K562 (cell line): ENCODE data around the gene LYRM1. TPM values are rescaled to one million over a fixed set of nuclear protein-coding genes. Genes with fewer than 3 reads are reported as not detected.

Experiments
- CREB3 ChIP-seq: fragments of 450-650 bp; conservative IDR thresholded peaks from 2 replicates; pipeline ENCODE4 v1.6.1; 2016; ENCODE audit warnings: missing genetic modification characterization, low read depth, mild to moderate bottlenecking, missing compliant biosample characterization, moderate library complexity
- ESRRA ChIP-seq: fragments of 450-650 bp; IDR thresholded peaks from 2 replicates; pipeline ENCODE4 v1.6.1; 2014; ENCODE audit warnings: low read depth, mild to moderate bottlenecking, moderate library complexity, borderline replicate concordance
- FOXP1 ChIP-seq: sonication (generic); formaldehyde crosslinking; IDR thresholded peaks from 2 replicates; pipeline ENCODE4 v1.8.0; 2022; ENCODE audit warnings: mild to moderate bottlenecking, missing genetic modification reagents
- MEF2A ChIP-seq: IDR thresholded peaks from 2 replicates; pipeline ENCODE4 v1.6.1; 2011; ENCODE audit warnings: low read depth, mild to moderate bottlenecking, low read length, moderate library complexity; ENCODE audit not compliant: control insufficient read depth
- MYC ChIP-seq, 2 experiments: fragments of 250-450 bp in 1 of 2; sonication (Bioruptor Pico) in 1 of 2; IDR thresholded peaks; 2 replicates each; pipeline versions ENCODE4 v1.5.1 to v1.6.1; 2012 to 2021; ENCODE audit warnings: low read depth in 2 of 2, borderline replicate concordance in 1 of 2, improper control_type of control experiment in 1 of 2, low read length in 1 of 2, mild to moderate bottlenecking in 1 of 2, moderate library complexity in 1 of 2
- RHOXF2B ChIP-seq: fragments of 250-450 bp; sonication (Bioruptor Pico); conservative IDR thresholded peaks from 2 replicates; pipeline ENCODE4 v1.5.1; 2021
- SMAD1 ChIP-seq: fragments of 150-350 bp; IDR thresholded peaks from 2 replicates; pipeline ENCODE4 v1.6.1; 2014; ENCODE audit warnings: low read length, low read depth; ENCODE audit not compliant: partially characterized antibody
- TOE1 ChIP-seq, 2 experiments: fragments of 450-650 bp in 1 of 2; sonication (generic) in 1 of 2; formaldehyde crosslinking in 1 of 2; IDR thresholded peaks; 2 replicates each; pipeline versions ENCODE4 v1.7.1 to v1.8.0; 2016 to 2022; ENCODE audit warnings: borderline replicate concordance in 2 of 2, mild to moderate bottlenecking in 2 of 2, antibody characterized with exemption in 1 of 2, inconsistent platforms in 1 of 2, low read depth in 1 of 2, missing genetic modification reagents in 1 of 2, moderate library complexity in 1 of 2
- ZBTB1 ChIP-seq: sonication (generic); formaldehyde crosslinking; IDR thresholded peaks from 2 replicates; pipeline ENCODE4 v1.8.1; 2023; ENCODE audit warnings: missing genetic modification reagents, low read depth, mild to moderate bottlenecking, borderline replicate concordance
- ZFP1 ChIP-seq: fragments of 450-650 bp; formaldehyde crosslinking; IDR thresholded peaks from 2 replicates; pipeline ENCODE4 v1.4.0; 2020; ENCODE audit warnings: mild to moderate bottlenecking, mixed read lengths
- ZNF76 ChIP-seq: fragments of 250-450 bp; sonication (Bioruptor Pico); IDR thresholded peaks from 2 replicates; pipeline ENCODE4 v1.4.0; 2020; ENCODE audit warnings: mild to moderate bottlenecking, moderate library complexity, borderline replicate concordance
- polyA plus RNA-seq, 8 experiments: library from polyadenylated mRNA; depleted of rRNA in 4 of 8; stranded (reverse) in 5 of 8; unstranded in 3 of 8; fragments of >200 nt; fragmentation: Nextera tagmentation in 2 of 8; fragmentation: Illumina TruSeq in 1 of 8; extraction: Ambion mirVana in 2 of 8; extraction: Trizol in 1 of 8; gene quantifications; 2 replicates each; pipeline versions ENCODE4 v1.2.1 to v1.2.3, GENCODE V29; 2011 to 2014; ENCODE audit warnings: inconsistent platforms in 1 of 8, missing spikeins in 1 of 8
- total RNA-seq, 7 experiments: library from RNA; depleted of rRNA in 6 of 7; stranded (reverse); fragments of >200 nt in 6 of 7; fragmentation: Illumina TruSeq in 2 of 7; extraction: Trizol in 2 of 7; gene quantifications; 2 replicates each; pipeline versions ENCODE4 v1.2.1 to v1.2.3, GENCODE V29; 2011 to 2021; ENCODE audit warnings: low replicate concordance in 1 of 7
- TF ChIP-seq, protein P1 (sequence below): fragments of 450-650 bp; IDR thresholded peaks from 2 replicates; pipeline ENCODE4 v1.6.1; 2016; ENCODE audit warnings: low read depth
- TF ChIP-seq, protein P2 (sequence below): fragments of 250-450 bp; sonication (Bioruptor Pico); IDR thresholded peaks from 2 replicates; pipeline ENCODE4 v1.4.0; 2020; ENCODE audit warnings: mild to moderate bottlenecking
- TF ChIP-seq, protein P3 (sequence below): fragments of 250-450 bp; sonication (Bioruptor Pico); IDR thresholded peaks from 2 replicates; pipeline ENCODE4 v1.8.0; 2022; ENCODE audit warnings: moderate library complexity, mild to moderate bottlenecking, inconsistent platforms

LYRM1 gene
- total and polyA plus RNA-seq, 9 of the 15 experiments (the other 6 are each of a cell fraction or from before 2014, with no cell fraction given): 17.5 to 44.1 (median 32.7) TPM

DNA sequence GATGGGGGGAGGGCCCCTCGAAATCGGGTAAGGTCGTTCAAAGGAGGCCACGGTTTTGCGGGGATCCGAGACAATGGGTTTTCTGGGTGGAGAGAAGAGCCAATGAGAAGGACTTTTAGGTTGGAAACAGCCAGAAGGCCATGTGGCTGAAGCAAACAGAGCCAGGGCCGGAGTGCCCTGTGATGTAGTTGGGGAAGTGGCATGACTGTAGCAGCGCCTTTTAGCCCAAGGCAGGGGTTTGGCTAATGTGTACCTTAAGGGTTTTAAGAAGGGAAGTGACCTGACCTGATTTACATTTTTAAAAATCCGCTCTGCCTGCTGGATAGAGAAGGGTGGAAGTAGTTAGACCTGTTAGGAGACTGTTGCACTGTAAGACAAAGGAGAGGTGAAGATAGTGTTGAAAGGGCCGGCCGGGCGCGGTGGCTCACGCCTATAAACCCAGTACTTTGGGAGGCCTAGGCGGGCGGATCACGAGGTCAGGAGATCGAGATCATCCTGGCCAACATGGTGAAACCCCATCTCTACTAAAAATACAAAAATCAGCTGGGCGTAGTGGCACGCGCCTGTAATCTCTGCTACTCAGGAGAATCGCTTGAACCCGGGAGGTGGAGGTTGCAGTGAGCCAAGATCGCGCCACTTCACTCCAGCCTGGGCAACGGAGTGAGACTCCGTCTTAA is 1.0 kb downstream of the LYRM1 start (continued):
- TF ChIP-seq, protein P1, sequence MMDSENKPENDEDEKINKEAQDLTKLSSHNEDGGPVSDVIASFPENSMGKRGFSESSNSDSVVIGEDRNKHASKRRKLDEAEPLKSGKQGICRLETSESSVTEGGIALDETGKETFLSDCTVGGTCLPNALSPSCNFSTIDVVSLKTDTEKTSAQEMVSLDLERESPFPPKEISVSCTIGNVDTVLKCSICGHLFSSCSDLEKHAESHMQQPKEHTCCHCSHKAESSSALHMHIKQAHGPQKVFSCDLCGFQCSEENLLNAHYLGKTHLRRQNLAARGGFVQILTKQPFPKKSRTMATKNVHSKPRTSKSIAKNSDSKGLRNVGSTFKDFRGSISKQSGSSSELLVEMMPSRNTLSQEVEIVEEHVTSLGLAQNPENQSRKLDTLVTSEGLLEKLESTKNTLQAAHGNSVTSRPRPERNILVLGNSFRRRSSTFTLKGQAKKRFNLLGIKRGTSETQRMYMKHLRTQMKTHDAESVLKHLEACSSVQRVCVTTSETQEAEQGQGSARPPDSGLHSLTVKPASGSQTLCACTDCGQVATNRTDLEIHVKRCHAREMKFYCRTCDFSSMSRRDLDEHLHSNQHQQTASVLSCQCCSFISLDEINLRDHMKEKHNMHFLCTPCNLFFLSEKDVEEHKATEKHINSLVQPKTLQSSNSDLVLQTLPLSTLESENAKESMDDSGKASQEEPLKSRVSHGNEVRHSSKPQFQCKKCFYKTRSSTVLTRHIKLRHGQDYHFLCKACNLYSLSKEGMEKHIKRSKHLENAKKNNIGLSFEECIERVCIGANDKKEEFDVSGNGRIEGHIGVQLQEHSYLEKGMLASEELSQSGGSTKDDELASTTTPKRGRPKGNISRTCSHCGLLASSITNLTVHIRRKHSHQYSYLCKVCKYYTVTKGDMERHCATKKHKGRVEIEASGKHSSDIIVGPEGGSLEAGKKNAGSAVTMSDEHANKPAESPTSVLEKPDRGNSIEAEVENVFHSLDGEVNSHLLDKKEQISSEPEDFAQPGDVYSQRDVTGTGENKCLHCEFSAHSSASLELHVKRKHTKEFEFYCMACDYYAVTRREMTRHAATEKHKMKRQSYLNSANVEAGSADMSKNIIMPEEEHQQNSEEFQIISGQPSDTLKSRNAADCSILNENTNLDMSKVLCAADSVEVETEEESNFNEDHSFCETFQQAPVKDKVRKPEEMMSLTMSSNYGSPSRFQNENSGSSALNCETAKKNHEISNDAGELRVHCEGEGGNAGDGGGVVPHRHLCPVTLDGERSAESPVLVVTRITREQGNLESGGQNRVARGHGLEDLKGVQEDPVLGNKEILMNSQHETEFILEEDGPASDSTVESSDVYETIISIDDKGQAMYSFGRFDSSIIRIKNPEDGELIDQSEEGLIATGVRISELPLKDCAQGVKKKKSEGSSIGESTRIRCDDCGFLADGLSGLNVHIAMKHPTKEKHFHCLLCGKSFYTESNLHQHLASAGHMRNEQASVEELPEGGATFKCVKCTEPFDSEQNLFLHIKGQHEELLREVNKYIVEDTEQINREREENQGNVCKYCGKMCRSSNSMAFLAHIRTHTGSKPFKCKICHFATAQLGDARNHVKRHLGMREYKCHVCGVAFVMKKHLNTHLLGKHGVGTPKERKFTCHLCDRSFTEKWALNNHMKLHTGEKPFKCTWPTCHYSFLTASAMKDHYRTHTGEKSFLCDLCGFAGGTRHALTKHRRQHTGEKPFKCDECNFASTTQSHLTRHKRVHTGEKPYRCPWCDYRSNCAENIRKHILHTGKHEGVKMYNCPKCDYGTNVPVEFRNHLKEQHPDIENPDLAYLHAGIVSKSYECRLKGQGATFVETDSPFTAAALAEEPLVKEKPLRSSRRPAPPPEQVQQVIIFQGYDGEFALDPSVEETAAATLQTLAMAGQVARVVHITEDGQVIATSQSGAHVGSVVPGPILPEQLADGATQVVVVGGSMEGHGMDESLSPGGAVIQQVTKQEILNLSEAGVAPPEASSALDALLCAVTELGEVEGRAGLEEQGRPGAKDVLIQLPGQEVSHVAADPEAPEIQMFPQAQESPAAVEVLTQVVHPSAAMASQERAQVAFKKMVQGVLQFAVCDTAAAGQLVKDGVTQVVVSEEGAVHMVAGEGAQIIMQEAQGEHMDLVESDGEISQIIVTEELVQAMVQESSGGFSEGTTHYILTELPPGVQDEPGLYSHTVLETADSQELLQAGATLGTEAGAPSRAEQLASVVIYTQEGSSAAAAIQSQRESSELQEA: no peak
- TF ChIP-seq CREB3 (tag) (no peak), ZFP1 (no peak), ZNF76 (CRISPR knock-in tag) (no peak), ZBTB1 (no peak), FOXP1 (CRISPR knock-in tag) (no peak), SMAD1 (no peak), ESRRA (no peak), TOE1 (IDR thresholded peaks at IDR 0.05; ENCODE audit: borderline replicate concordance) (peak; percentile 63; the same call in 1 of the 2 replicates), TOE1 (CRISPR knock-in tag; IDR thresholded peaks at IDR 0.05; ENCODE audit: borderline replicate concordance, low read depth) (no peak), MEF2A (no peak), RHOXF2B (CRISPR knock-in tag) (no peak), MYC (IDR thresholded peaks at IDR 0.05; ENCODE audit: low read depth, low read length) (peak; percentile 51; the same call in 1 of the 2 replicates), MYC (CRISPR knock-in tag; IDR thresholded peaks at IDR 0.05; ENCODE audit: borderline replicate concordance, low read depth) (no peak)
- TF ChIP-seq, protein P2, sequence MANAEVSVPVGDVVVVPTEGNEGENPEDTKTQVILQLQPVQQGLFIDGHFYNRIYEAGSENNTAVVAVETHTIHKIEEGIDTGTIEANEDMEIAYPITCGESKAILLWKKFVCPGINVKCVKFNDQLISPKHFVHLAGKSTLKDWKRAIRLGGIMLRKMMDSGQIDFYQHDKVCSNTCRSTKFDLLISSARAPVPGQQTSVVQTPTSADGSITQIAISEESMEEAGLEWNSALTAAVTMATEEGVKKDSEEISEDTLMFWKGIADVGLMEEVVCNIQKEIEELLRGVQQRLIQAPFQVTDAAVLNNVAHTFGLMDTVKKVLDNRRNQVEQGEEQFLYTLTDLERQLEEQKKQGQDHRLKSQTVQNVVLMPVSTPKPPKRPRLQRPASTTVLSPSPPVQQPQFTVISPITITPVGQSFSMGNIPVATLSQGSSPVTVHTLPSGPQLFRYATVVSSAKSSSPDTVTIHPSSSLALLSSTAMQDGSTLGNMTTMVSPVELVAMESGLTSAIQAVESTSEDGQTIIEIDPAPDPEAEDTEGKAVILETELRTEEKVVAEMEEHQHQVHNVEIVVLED (CRISPR knock-in tag): no peak
- TF ChIP-seq, protein P3, sequence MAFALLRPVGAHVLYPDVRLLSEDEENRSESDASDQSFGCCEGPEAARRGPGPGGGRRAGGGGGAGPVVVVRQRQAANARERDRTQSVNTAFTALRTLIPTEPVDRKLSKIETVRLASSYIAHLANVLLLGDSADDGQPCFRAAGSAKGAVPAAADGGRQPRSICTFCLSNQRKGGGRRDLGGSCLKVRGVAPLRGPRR (CRISPR knock-in tag): no peak
